Activated CD8-positive, alpha-beta T cell treated with anti-CD3 and anti-CD28 coated beads for 36 hours (primary cell): ENCODE measurements around the gene EBLN2. TPM values are rescaled to one million over a fixed set of nuclear protein-coding genes. Genes with fewer than 3 reads are reported as not detected.

Experiments
- ATAC-seq: fragments of 200-7000 bp; cut with Tn5 transposase; one replicate; pipeline ENCODE4 v1.10.0; 2021; ENCODE audit warnings: mild to moderate bottlenecking, moderate library complexity
- CTCF ChIA-PET: fragments of 350-600 bp; sonication (Branson Sonifier 250); formaldehyde crosslinking; loops from one replicate; lab custom pipeline; 2021; ENCODE audit warnings: antibody characterized with exemption; lab: Charles Lee
- POLR2A ChIA-PET: fragments of 350-600 bp; sonication (Branson Sonifier 250); formaldehyde crosslinking; loops from one replicate; lab custom pipeline; 2021; ENCODE audit warnings: antibody characterized with exemption; lab: Charles Lee
- DNase-seq: peaks from one replicate; pipeline ENCODE4 v3.0.0-alpha.2; 2020
- H3K27ac Mint-ChIP-seq: one replicate; pipeline ENCODE4 v1.8.0; 2021; ENCODE audit warnings: mild to moderate bottlenecking, mixed read lengths
- H3K27me3 Mint-ChIP-seq: one replicate; pipeline ENCODE4 v1.8.0; 2021; ENCODE audit warnings: mixed read lengths
- H3K36me3 Mint-ChIP-seq: one replicate; pipeline ENCODE4 v1.8.0; 2021; ENCODE audit warnings: low read depth, mixed read lengths
- H3K4me1 Mint-ChIP-seq: one replicate; pipeline ENCODE4 v1.8.0; 2021; ENCODE audit warnings: low read depth, mixed read lengths
- H3K4me3 Mint-ChIP-seq: one replicate; pipeline ENCODE4 v1.8.0; 2021; ENCODE audit warnings: mild to moderate bottlenecking, moderate library complexity, mixed read lengths
- H3K9me3 Mint-ChIP-seq: one replicate; pipeline ENCODE4 v1.8.0; 2021; ENCODE audit warnings: mixed read lengths
- CTCF ChIP-seq: fragments of 200-600 bp; IDR thresholded peaks from one replicate; pipeline ENCODE4 v1.8.0; 2022; ENCODE audit warnings: antibody characterized with exemption, mild to moderate bottlenecking
- intact Hi-C: fragments of 100-400 bp; cut with micrococcal nuclease; formaldehyde crosslinking; loops from one replicate; pipeline ENCODE4 v1.10.0; 2022
- total RNA-seq, 2 experiments: library from RNA; stranded (reverse); gene quantifications; one replicate each; pipeline ENCODE4 v1.2.3, GENCODE V29; 2021

Gene EBLN2
- total RNA-seq = 1 to 10 TPM; 4.9 to 5.0 TPM

- Mint-ChIP-seq H3K36me3 (peaks cover 38% of the 10 kb centered on the region), H3K9me3 (no peaks in the 10 kb centered on the region), H3K27ac (no peak within 1 kb of the TSS), H3K4me3 (no peak within 1 kb of the TSS), H3K27me3 (no peaks in the 10 kb centered on the region), H3K4me1 (peaks cover 8% of the 10 kb centered on the region)
- no peak for DNase-seq
- POLR2A ChIA-PET = interaction anchor here (0.6 to 0.7 kb wide), 2 partner anchors 192 to 205 kb away, joined by 3 read pairs; no protein-coding TSS in a partner anchor
- CTCF ChIA-PET = no interaction called here
- no peak for ATAC-seq
- intact Hi-C loops = no loop called here
- TF ChIP-seq CTCF = no peak
Observed at GRCh38 chr3:73061416-73061815, at the start of gene EBLN2. EBLN2 (plus strand) TSS chr3:73061659; CDS start chr3:73062082, 423 bp downstream.

- Mint-ChIP-seq H3K4me1 (peaks cover 64% of the 10 kb centered on the region), H3K9me3 (no peaks in the 10 kb centered on the region), H3K36me3 (peaks cover 31% of the 10 kb centered on the region), H3K4me3 (no peak overlapping the region), H3K27me3 (no peaks in the 10 kb centered on the region), H3K27ac (peak overlapping the region; percentile 59)
- ChIA-PET CTCF (interaction anchor here (1.5 to 1.9 kb wide), 3 partner anchors 11 to 38 kb away, joined by 4 read pairs; partner anchors contain the start of gene PPP4R2), POLR2A (no interaction called here)
- DNase-seq (no peak), ATAC-seq (no peak)
- no peak for TF ChIP-seq CTCF
- intact Hi-C loops = no loop called here
Observed at GRCh38 chr3:73018298-73018697, 43.2 kb upstream of the EBLN2 start.

GRCh38 chr3:73018790-73019441, 42.5 kb upstream of the EBLN2 start:
- Mint-ChIP-seq H3K4me1 (peaks cover 62% of the 10 kb centered on the region), H3K27ac (peak overlapping the region; percentile 59), H3K27me3 (no peaks in the 10 kb centered on the region), H3K4me3 (no peak overlapping the region), H3K9me3 (no peaks in the 10 kb centered on the region), H3K36me3 (peaks cover 31% of the 10 kb centered on the region)
- TF ChIP-seq CTCF = no peak
- ChIA-PET POLR2A (no interaction called here), CTCF (interaction anchor here (1.5 to 1.9 kb wide), 3 partner anchors 12 to 38 kb away, joined by 4 read pairs; partner anchors contain the start of gene PPP4R2)
- DNase-seq = no peak
- peak; percentile 81 for ATAC-seq
- intact Hi-C loops = no loop called here

- no peaks in the 10 kb centered on the region for H3K9me3 Mint-ChIP-seq
- intact Hi-C loops = no loop called here
- DNase-seq = no peak
- no peak overlapping the region for H3K27ac Mint-ChIP-seq
- TF ChIP-seq CTCF = no peak
- H3K36me3 Mint-ChIP-seq = peaks cover 27% of the 10 kb centered on the region
- H3K27me3 Mint-ChIP-seq = no peaks in the 10 kb centered on the region
- POLR2A ChIA-PET = interaction anchor here (0.7 to 1.4 kb wide), 2 partner anchors 10 to 24 kb away, joined by 3 read pairs; no protein-coding TSS in a partner anchor
- peaks cover 70% of the 10 kb centered on the region for H3K4me1 Mint-ChIP-seq
- H3K4me3 Mint-ChIP-seq = no peak overlapping the region
- CTCF ChIA-PET = interaction anchor here (1.0 kb wide), 1 partner anchor 12 kb away, joined by 3 read pairs; no protein-coding TSS in a partner anchor
- no peak for ATAC-seq
Observed at GRCh38 chr3:73021301-73021835, 40.1 kb upstream of the EBLN2 start.

- H3K4me1 Mint-ChIP-seq = peaks cover 76% of the 10 kb centered on the region
- H3K27ac Mint-ChIP-seq = no peak overlapping the region
Observed at GRCh38 chr3:73024836-73025235, 36.6 kb upstream of the EBLN2 start.

More at GRCh38 chr3:73024836-73025235, 36.6 kb upstream of the EBLN2 start:
- ATAC-seq = no peak
- Mint-ChIP-seq H3K36me3 (peaks cover 40% of the 10 kb centered on the region), H3K4me3 (no peak overlapping the region), H3K27me3 (no peaks in the 10 kb centered on the region), H3K9me3 (no peaks in the 10 kb centered on the region)
- no peak for DNase-seq
- ChIA-PET POLR2A (interaction anchor here (1.5 kb wide), 1 partner anchor 13 kb away, joined by 3 read pairs; no protein-coding TSS in a partner anchor), CTCF (interaction anchor here (1.2 to 2.1 kb wide), 3 partner anchors 9 to 15 kb away, joined by 3 to 5 read pairs (median 4); no protein-coding TSS in a partner anchor)
- intact Hi-C loops = no loop called here
- no peak for TF ChIP-seq CTCF
